Measurements from ENCODE around the gene MCC.

Gene MCC

GRCh38 chr5:112976432-112977309 is 511.6 kb downstream of the MCC start, which contains the start of gene DCP2:
Gene DCP2 (plus strand): TSS chr5:112976798. CDS start chr5:112976934, 136 bp downstream.
- TF ChIP-seq, protein P1, sequence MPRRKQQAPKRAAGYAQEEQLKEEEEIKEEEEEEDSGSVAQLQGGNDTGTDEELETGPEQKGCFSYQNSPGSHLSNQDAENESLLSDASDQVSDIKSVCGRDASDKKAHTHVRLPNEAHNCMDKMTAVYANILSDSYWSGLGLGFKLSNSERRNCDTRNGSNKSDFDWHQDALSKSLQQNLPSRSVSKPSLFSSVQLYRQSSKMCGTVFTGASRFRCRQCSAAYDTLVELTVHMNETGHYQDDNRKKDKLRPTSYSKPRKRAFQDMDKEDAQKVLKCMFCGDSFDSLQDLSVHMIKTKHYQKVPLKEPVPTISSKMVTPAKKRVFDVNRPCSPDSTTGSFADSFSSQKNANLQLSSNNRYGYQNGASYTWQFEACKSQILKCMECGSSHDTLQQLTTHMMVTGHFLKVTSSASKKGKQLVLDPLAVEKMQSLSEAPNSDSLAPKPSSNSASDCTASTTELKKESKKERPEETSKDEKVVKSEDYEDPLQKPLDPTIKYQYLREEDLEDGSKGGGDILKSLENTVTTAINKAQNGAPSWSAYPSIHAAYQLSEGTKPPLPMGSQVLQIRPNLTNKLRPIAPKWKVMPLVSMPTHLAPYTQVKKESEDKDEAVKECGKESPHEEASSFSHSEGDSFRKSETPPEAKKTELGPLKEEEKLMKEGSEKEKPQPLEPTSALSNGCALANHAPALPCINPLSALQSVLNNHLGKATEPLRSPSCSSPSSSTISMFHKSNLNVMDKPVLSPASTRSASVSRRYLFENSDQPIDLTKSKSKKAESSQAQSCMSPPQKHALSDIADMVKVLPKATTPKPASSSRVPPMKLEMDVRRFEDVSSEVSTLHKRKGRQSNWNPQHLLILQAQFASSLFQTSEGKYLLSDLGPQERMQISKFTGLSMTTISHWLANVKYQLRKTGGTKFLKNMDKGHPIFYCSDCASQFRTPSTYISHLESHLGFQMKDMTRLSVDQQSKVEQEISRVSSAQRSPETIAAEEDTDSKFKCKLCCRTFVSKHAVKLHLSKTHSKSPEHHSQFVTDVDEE (CRISPR knock-in tag; IDR thresholded peaks at IDR 0.05) = 0 out of 2 replicates have a peak, but pooled peaks have one; percentile 32
- TF ChIP-seq ISL1 (CRISPR knock-in tag; IDR thresholded peaks at IDR 0.05) (no peak), CSDC2 (CRISPR knock-in tag; IDR thresholded peaks at IDR 0.05) (no peak)
- ATAC-seq = peak; percentile 98

DNA sequence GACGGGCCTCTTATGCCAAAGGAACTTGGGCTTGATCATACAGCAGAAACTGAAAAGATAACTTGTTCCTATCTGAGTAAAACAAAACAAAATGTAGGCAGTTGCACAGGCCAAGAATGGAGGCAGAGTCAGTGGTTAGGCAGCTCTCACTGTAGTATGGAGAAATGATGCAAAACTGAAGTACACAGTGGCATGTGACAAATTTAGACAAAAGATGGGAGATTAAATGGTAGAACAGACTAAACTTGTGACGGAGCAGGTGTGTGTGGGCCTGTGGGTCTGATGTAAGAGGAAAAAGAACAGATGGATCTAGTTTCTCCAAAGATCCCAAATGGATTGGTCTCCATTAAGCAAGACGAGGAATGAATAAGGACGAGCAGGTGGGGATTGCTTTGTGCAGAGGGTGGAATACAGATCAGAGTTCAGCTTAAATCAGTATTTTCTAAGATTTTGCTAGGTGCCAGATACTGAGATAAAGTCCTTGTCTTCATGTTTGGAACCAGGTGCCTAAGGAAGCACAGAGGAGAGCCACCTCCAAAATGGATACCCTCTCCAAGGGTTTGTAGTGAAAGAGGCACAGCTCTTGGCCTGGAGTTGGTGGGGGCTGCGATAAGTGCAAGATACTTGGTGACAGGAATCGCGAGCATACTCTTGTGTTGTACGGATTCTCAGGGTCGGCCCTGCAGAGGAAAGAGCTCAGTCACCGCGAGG is 512.4 kb downstream of the MCC start:
- ATAC-seq = peak; percentile 22
- TF ChIP-seq OSR1 (CRISPR knock-in tag; IDR thresholded peaks at IDR 0.05) (no peak), PPARA (CRISPR knock-in tag; IDR thresholded peaks at IDR 0.05; ENCODE audit: borderline replicate concordance) (no peak)
- TF ChIP-seq, protein P2, sequence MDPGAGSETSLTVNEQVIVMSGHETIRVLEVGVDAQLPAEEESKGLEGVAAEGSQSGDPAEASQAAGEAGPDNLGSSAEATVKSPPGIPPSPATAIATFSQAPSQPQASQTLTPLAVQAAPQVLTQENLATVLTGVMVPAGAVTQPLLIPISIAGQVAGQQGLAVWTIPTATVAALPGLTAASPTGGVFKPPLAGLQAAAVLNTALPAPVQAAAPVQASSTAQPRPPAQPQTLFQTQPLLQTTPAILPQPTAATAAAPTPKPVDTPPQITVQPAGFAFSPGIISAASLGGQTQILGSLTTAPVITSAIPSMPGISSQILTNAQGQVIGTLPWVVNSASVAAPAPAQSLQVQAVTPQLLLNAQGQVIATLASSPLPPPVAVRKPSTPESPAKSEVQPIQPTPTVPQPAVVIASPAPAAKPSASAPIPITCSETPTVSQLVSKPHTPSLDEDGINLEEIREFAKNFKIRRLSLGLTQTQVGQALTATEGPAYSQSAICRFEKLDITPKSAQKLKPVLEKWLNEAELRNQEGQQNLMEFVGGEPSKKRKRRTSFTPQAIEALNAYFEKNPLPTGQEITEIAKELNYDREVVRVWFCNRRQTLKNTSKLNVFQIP (CRISPR knock-in tag; IDR thresholded peaks at IDR 0.05; ENCODE audit: borderline replicate concordance, low read depth) = no peak
- TF ChIP-seq, protein P1 (CRISPR knock-in tag; IDR thresholded peaks at IDR 0.05) = no peak

DNA sequence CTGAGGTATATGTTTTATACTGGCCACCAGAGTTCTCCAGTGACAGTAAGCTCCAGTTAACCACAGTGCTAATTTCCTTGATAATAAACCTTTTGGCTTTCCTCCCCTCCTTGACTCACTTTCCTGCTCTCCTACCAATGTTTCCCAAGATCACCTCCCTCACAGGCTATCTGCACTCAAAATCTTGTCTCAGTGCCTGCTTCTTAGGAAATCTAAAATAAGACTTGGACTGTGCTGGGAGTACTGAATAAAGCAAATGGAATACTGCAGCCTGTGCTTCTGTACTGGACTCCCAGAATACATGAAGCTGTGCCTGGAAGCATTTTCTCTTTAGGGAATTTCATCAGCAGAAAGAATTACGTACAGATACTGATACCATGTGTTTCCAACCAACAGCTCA is 513.4 kb downstream of the MCC start:
- ATAC-seq = no peak
- TF ChIP-seq CREB5 (CRISPR knock-in tag; IDR thresholded peaks at IDR 0.05; ENCODE audit: low read depth) = no peak
- no peak for TF ChIP-seq TOX (CRISPR knock-in tag; IDR thresholded peaks at IDR 0.05; ENCODE audit: borderline replicate concordance)
- TF ChIP-seq, protein P3, sequence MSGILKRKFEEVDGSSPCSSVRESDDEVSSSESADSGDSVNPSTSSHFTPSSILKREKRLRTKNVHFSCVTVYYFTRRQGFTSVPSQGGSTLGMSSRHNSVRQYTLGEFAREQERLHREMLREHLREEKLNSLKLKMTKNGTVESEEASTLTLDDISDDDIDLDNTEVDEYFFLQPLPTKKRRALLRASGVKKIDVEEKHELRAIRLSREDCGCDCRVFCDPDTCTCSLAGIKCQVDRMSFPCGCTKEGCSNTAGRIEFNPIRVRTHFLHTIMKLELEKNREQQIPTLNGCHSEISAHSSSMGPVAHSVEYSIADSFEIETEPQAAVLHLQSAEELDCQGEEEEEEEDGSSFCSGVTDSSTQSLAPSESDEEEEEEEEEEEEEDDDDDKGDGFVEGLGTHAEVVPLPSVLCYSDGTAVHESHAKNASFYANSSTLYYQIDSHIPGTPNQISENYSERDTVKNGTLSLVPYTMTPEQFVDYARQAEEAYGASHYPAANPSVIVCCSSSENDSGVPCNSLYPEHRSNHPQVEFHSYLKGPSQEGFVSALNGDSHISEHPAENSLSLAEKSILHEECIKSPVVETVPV (CRISPR knock-in tag; IDR thresholded peaks at IDR 0.05) = no peak
- no peak for TF ChIP-seq ZNF8 (CRISPR knock-in tag; IDR thresholded peaks at IDR 0.05)
- no peak for TF ChIP-seq ZC3H10 (CRISPR knock-in tag; IDR thresholded peaks at IDR 0.05)
- TF ChIP-seq ZNF70 (CRISPR knock-in tag; IDR thresholded peaks at IDR 0.05) = no peak

DNA sequence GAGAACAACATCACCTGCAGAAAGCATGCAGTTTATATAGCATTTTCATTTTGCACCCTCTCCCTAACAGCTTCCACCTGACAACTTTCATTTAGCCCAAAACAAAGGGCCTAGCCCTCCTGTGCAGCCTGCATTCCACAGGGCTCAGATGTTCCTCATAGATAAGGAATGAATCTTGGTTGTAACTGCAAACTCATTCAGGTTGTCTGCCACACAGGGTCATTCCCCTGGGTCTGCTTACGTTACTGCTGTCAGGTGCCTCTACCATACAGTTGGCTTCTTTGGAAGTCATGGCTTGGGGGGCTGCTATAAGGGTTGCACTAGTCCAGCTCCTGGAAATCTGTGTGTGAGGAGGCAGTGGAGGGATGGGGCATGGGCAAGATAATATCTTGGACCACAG is 514.3 kb downstream of the MCC start:
- no peak for ATAC-seq
- TF ChIP-seq ZNF70 (CRISPR knock-in tag; IDR thresholded peaks at IDR 0.05) = no peak
- TF ChIP-seq, protein P2 (CRISPR knock-in tag; IDR thresholded peaks at IDR 0.05; ENCODE audit: borderline replicate concordance, low read depth) = no peak
- TF ChIP-seq ZFP30 (CRISPR knock-in tag; IDR thresholded peaks at IDR 0.05) = no peak
- TF ChIP-seq ZNF8 (CRISPR knock-in tag; IDR thresholded peaks at IDR 0.05) = no peak
- TF ChIP-seq ZFP3 (CRISPR knock-in tag; IDR thresholded peaks at IDR 0.05) = no peak
- no peak for TF ChIP-seq RARB (CRISPR knock-in tag; IDR thresholded peaks at IDR 0.05)
- TF ChIP-seq ZNF565 (CRISPR knock-in tag; conservative IDR thresholded peaks at IDR 0.05; ENCODE audit: low read depth) = no peak
- no peak for TF ChIP-seq PATZ1 (CRISPR knock-in tag; IDR thresholded peaks at IDR 0.05; ENCODE audit: borderline replicate concordance)
- no peak for TF ChIP-seq BACH2 (CRISPR knock-in tag; IDR thresholded peaks at IDR 0.05; ENCODE audit: borderline replicate concordance)
- TF ChIP-seq CSDC2 (CRISPR knock-in tag; IDR thresholded peaks at IDR 0.05) = no peak
- no peak for TF ChIP-seq SNAI2 (CRISPR knock-in tag; IDR thresholded peaks at IDR 0.05)
- TF ChIP-seq PPARA (CRISPR knock-in tag; IDR thresholded peaks at IDR 0.05; ENCODE audit: borderline replicate concordance) = no peak
- no peak for TF ChIP-seq TOX (CRISPR knock-in tag; IDR thresholded peaks at IDR 0.05; ENCODE audit: borderline replicate concordance)
